ENCODE results near the gene PRDM2. TPM values are rescaled to one million over a fixed set of nuclear protein-coding genes. Genes with fewer than 3 reads are reported as not detected.

PRDM2 gene
- total RNA-seq, 1 donor from 2014 or later: 46.7 TPM

DNA sequence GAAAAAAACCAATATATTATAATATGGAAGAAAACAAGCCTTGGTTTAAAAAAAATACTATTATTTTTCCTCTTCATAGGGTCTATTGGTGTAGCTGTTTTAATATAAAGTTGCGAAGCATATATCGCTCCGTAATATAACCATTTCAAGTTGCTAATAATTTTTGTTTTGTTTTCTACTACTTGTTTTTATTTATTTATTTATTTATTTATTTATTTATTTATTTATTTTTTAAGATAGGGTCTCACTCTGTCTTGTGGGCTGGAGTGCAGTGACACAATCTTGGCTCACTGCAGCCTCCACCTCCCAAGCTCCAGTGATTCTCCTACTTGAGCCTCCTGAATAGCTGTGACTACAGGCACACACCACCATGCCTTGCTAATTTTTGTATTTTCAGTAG, 46.4 kb downstream of the PRDM2 start:
- intact Hi-C loops (cut with DNase I): no loop called here
- Histone ChIP-seq H3K36me3 (peaks cover 11% of the 10 kb centered on the region), H3K27me3 (no peaks in the 10 kb centered on the region), H3K4me3 (no peak overlapping the region), H3K9me3 (no peaks in the 10 kb centered on the region), H3K27ac (no peak overlapping the region), H3K4me1 (peaks cover 18% of the 10 kb centered on the region)
- ATAC-seq (no peak), DNase-seq (no peak)
- TF ChIP-seq, protein P1, sequence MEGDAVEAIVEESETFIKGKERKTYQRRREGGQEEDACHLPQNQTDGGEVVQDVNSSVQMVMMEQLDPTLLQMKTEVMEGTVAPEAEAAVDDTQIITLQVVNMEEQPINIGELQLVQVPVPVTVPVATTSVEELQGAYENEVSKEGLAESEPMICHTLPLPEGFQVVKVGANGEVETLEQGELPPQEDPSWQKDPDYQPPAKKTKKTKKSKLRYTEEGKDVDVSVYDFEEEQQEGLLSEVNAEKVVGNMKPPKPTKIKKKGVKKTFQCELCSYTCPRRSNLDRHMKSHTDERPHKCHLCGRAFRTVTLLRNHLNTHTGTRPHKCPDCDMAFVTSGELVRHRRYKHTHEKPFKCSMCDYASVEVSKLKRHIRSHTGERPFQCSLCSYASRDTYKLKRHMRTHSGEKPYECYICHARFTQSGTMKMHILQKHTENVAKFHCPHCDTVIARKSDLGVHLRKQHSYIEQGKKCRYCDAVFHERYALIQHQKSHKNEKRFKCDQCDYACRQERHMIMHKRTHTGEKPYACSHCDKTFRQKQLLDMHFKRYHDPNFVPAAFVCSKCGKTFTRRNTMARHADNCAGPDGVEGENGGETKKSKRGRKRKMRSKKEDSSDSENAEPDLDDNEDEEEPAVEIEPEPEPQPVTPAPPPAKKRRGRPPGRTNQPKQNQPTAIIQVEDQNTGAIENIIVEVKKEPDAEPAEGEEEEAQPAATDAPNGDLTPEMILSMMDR (IDR thresholded peaks at IDR 0.05): no peak

DNA sequence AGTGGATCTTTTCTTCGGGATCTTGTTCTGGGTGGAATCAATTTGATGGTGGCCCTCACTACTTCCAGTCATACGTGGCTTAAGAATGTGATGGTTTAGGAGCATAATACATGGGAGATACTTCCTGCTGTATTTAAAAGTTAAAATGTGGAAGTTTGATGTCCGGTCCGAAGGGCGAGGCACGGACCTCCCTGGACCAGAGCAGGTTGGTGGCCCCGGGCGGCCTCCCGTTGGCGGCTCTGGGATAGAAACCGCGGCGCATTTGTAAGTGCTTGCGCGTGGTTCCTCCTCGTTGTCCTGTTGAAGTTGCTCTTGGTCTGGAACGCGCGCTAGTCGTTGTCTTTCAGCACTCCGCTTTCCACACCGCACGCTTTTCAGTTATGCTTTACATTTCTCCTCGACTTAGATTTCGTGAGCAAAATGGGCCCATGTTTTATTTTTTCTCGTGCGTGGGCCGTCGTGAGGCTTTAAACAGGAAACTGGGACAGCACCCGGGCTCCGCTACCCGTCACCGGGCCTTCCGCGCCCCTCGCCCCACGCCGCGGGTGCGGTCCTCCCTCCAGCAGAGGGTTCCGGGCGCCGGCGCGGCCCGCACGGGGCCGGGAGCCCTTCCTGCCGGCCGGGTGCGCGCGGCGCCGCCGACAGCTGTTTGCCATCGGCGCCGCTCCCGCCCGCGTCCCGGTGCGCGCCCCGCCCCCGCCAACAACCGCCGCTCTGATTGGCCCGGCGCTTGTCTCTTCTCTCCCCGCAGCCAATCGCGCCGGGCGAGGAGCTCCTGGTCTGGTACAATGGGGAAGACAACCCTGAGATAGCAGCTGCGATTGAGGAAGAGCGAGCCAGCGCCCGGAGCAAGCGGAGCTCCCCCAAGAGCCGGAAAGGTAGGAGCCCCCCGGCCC, 48.9 kb downstream of the PRDM2 start:
- Histone ChIP-seq H3K27ac (peak overlapping the region; percentile 92), H3K4me1 (peaks cover 25% of the 10 kb centered on the region), H3K4me3 (peak overlapping the region; percentile 77), H3K27me3 (no peaks in the 10 kb centered on the region), H3K9me3 (no peaks in the 10 kb centered on the region), H3K36me3 (no peaks in the 10 kb centered on the region)
- DNase-seq (peak; percentile 99), ATAC-seq (peak; percentile 98)
- intact Hi-C loops (cut with DNase I): no loop called here
- TF ChIP-seq, protein P1 (IDR thresholded peaks at IDR 0.05): peak; percentile 10

DNA sequence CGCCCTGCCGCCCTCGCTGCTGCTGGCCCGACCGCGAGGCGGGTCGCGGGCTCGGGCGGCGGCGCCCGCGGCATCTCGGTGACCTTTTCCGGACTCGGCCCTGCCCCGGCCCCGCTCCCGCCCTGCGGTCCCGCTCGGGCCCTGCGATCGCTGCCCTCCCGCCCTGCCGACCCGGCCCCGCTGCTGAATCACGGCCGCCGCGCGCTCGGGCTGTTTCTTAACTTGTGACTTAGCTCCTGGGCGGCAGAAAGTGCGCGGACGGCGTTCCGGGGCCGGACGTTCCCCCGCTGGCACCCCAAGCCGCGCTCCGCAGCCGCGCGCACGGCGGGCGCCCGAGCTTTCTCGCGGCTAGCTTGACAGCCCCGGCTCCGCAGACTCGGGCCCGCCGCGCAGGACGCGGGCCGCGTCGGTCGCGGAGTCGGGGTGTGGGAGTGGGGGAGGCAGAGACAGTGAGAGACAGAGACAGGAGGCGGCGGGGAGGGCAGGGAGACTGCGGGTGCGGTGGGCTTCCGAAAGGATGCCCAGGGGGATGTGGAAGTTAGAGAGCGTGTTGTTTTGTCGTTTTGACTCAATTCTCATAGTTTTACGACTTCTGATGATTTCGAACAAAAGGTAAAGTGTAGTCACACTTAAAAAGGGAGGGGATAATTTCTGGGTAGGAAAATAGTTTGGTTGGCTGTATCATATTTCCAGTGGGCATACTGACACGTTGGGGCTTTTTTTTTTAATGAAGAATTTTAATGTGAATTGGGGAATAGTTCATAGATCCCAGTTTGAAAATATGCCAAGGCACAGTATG, 49.8 kb downstream of the PRDM2 start:
- H3K4me1 ChIP-seq: peaks cover 32% of the 10 kb centered on the region
- intact Hi-C loops (cut with DNase I): no loop called here
- no peaks in the 10 kb centered on the region for H3K36me3 ChIP-seq
- TF ChIP-seq, protein P1 (IDR thresholded peaks at IDR 0.05): no peak
- ATAC-seq: peak; percentile 65
- H3K27me3 ChIP-seq: no peaks in the 10 kb centered on the region
- H3K27ac ChIP-seq: peak overlapping the region; percentile 92
- DNase-seq: peak; percentile 89
- peak overlapping the region; percentile 77 for H3K4me3 ChIP-seq
- H3K9me3 ChIP-seq: no peaks in the 10 kb centered on the region

DNA sequence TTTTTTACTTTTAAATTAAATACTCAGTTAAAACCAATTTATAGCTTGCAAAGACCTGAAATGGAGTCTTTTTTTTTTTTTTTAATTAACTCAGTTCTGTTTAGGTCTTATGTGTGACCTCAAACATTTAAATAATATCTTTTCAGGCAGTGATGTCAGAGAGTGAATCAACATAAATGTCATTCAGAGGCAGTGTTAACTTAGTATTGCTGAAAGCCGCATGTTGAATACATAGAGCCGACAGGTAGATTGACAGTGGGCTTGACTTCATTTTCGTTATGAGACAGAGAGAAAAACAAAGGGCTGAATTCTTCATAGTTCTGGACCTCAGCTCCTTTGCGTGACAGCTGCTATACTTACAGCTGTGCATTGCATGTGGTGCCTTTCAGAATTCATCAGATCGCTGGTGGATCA, 51.5 kb downstream of the PRDM2 start:
- Histone ChIP-seq H3K4me3 (no peak overlapping the region), H3K36me3 (no peaks in the 10 kb centered on the region), H3K27me3 (no peaks in the 10 kb centered on the region), H3K4me1 (peaks cover 33% of the 10 kb centered on the region), H3K9me3 (no peaks in the 10 kb centered on the region), H3K27ac (no peak overlapping the region)
- intact Hi-C loops (cut with DNase I): no loop called here
- ATAC-seq: no peak
- TF ChIP-seq, protein P1 (IDR thresholded peaks at IDR 0.05): no peak
- DNase-seq: no peak

DNA sequence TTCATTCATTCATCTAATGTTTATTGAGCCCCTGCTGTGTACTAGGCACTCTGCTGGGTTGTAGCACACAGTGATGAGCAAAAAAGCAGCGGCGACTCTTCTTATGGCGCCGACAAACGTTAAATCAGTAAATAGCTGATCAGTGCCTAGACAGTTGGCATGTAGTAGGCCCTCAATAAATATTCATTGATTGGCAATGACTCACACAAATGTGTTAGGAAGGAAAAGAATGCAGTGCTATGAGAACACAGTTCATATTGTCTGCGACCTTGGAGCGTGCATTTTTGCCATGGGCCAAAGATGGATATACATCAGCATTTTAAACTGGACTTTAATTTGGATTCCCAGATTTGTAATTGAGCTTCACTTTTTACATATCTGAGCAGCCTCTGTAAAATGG, 52.0 kb downstream of the PRDM2 start:
- H3K9me3 ChIP-seq: no peaks in the 10 kb centered on the region
- DNase-seq (no peak), ATAC-seq (no peak)
- intact Hi-C loops (cut with DNase I): no loop called here
- H3K27me3 ChIP-seq: no peaks in the 10 kb centered on the region
- peaks cover 37% of the 10 kb centered on the region for H3K4me1 ChIP-seq
- no peak overlapping the region for H3K27ac ChIP-seq
- H3K36me3 ChIP-seq: no peaks in the 10 kb centered on the region
- TF ChIP-seq, protein P1 (IDR thresholded peaks at IDR 0.05): no peak
- H3K4me3 ChIP-seq: no peak overlapping the region

Measured in upper lobe of right lung (tissue), 1 donor.